HUDEP-2 (cell line): ENCODE results near the gene POFUT1.

ENCODE experiments used
- DNase-seq, 76 experiments: peaks; one replicate each; lab custom pipeline; 2025; ENCODE audit not compliant: unreplicated experiment in 76 of 76; lab: John Stamatoyannopoulos, UW

Gene POFUT1

DNA sequence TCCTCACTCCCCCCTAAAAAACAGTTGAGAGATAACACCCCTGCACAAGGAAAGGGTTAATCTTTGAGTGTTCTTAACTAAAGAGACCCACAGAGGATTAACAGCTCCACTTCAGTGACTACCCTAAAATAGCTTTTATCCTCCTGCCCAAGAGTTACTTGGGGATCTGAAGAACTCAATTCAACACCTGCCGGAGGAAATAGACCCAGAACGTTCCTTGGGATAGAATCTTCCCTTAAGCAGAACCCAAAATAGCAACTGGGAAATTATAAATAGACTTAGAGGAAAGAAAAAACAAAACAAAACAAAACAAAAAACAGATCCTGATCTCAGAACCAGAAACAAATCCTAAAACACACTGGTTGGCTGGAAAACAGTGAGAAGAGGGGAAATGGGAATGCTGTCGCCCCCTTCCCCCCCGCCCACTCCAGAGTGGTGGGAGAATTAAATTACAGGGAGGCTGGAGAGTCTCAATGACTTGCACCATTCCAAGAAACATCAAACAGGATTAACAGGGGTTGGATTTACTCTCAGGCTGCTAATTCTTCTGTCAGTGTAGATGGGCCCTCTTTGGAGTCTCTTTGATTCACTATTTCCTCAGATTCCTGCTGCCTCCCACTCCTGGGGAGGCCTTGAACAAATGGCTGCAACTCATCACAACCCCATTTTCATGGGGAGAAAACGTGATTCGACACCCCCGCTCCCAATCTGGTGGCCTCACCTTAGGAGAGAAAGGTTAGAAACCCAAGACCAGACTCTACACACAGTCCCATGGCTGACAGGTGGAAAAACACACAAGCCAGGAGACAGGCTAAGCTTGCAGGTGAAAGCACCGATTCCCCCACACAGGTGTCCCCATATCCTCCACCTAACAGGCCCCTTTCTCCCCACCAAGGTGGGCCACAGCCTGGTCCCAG, 1.6 kb upstream of the POFUT1 start:
- peak in 1 of 76 experiments; percentile 10 for DNase-seq

DNA sequence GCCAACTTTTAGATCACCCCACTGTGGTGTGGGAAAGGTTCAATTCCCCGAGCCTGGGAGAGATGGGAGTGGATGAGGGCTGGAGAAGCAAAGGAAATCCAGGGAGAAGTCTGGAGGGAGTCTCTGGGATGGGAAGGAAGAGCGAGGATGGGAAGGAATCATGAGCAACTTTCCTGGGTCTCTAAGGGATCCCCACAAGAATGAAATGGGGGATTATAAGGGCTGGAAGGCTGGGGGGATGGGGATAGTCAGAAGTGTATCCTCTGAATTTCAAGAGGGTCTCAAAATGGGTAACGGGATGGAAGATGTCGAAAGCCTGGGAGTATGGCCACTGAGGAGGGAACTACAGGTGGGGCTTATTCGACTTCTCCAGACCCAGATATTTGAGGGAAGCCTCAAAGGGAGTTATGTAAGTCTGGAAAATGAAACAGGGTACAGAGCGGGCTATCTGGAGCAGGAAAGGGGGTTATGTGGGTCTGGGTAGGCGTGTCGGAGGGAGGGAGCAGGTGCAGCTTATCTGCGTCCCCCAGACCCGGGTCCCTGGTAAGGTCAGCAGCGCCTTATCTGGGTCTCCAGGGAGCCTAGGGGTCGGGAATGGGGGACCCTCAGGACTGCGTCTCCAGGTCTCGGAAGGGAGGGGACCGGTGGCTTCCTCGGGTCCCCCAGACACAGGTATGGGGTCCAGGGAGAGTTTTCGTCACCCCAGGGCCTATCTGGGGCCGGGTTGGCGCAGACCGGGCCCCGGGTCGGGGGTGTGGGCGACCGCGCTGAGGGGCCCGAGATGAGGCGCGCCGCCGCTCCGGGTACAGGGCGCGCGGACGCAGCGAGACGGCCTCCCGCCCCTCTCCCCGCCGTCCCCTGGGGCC, 687 bp upstream of the POFUT1 start:
- peak in 36 of 76 experiments; percentile 3 to 63 (median 26) for DNase-seq

DNA sequence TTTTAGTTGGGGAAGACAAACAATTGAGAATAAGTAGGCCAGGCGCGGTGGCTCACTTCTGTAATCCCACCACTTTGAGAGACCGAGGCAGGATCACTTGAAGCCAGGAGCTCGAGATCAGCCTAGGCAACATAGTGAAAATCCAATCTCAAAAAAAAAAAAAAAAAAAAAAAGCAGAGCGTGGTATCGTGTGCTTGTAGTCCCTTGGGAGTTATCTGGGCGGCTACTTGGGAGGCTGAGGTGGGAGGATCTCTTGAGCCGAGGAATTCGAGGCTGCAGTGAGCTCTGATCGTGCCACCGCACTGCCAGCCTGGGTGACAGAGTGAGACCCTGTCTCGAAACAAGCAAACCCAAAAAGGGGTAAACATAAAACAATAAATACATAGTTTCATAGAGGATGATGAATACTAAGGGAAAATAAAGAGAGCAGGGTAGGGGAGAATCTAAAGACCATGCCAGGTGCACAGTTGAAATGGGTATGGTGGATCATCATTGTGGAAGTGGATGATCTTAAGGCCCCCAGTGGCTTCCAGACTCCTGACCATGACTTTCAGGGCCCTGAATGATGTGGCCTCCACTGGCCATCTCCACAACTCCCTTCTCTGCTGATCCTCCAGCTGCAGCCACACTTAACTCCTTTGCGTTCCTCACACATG, 947 bp downstream of the POFUT1 start:
- DNase-seq = no peak

DNA sequence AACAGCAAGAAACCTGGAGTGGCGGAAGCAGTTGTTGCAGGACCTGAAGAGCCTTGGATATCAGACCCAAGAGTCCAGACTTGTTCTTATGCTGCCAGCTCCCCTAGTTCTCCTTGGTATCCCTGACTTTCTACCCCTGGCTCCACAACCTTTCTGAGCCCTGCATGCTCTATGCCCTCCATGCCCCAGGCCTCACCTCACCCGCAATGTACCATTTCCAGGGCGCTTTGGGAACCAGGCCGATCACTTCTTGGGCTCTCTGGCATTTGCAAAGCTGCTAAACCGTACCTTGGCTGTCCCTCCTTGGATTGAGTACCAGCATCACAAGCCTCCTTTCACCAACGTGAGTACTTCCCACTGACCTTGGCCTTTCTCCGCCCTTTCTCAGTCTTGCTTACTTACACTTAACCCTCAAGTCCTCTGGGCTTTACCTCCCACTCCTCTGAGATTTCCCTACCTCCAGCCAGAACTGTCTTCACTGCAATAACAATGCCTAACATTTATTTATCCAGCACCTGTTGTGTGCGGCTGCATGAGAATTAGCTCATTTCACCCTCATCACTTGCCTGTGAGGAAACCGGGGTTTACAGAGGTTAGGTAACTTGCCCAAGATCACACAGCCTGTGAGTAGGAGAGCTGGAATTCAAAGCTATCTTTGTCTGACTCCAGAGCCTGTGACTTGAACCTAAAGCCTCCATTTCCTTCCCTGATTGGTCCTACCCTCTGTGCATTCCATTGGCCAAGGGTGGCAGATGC, 2.3 kb downstream of the POFUT1 start:
- DNase-seq = no peak

DNA sequence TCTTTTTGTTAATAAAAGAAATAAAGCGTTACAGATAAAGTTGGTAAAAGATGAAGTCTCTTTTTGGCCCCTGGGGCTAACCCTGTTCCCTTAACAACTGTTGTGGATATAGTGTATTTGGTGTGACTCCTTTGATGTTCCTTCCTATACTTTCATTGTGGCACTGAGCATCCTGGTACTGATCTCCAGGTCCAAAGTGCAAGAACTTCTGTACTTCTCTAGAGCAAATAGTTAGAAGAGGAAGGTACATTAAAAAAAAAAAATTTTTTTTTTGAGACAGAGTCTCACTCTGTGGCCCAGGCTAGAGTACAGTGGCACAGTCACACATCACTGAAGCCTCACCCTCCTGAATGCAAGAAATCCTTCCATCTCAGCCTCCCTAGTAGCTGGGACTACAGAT, 6.2 kb downstream of the POFUT1 start:
- no peak for DNase-seq

DNA sequence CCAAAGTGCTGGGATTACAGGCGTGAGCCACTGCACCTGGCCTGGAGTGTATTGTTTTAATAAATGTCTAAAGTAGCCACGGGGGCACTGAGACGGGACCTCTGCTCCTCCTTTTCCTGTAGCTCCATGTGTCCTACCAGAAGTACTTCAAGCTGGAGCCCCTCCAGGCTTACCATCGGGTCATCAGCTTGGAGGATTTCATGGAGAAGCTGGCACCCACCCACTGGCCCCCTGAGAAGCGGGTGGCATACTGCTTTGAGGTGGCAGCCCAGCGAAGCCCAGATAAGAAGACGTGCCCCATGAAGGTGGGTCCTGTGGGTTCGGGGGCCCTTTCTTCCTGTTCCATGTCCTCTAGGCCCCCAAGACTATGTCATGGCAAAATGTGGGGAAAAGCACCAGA, 7.5 kb downstream of the POFUT1 start:
- no peak for DNase-seq

DNA sequence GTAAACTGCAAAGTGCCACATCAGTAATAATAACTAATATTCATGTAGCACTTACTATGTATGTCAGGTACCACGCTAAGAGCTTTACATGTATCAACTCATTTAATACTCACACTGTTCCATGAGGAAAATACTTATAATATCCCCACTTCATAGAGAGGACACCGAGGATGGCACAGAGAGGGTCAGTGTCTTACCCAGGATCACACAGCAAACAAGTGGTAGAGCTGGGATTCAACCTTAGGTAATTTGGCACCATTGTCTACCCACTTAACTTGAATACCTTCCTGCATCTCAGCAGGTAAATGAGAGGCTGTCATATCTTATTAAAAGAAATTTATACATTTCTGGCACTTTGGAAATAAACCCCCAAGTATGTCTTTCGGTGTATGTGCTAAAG, 8.0 kb downstream of the POFUT1 start:
- DNase-seq = no peak

DNA sequence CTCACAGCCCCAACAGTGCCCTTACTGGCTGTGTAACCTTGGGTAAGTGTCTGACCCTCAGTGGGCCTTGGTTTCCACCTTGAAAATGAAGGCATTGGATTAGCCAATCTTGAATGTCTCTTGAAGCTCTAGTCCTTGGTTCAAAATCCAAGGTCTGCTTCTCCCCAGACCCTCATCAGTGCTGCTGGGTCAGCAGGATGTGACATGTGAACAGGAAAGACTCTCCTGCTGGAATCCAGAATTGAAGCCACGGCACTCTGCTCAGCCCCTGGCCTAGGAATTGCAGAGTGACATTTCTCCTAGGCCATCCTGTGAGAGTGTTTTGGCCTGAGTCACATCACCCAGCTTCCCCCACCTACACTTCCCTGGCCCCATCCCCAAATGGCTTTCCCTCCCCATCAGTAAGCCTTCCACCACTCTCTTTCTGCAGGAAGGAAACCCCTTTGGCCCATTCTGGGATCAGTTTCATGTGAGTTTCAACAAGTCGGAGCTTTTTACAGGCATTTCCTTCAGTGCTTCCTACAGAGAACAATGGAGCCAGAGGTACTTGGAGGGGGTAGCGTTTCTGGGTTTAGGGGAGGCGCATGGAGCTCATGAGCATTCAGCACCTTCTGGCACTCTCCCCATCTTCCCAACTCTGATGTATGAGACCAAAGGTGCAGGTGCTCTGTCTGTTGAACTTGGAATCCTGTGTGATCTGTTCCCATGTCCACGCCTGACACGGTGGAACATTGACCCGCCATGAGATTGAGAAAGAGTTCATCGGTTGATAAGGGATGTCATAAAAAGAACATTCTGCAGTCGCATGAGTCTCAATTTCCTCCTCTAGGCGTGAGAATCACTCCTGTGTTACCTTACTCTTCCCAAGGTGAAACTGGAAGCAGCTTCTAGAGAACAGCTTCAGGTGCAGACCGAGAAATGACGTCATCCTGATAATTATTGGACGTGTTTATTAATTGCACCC, 8.8 kb downstream of the POFUT1 start:
- no peak for DNase-seq

DNA sequence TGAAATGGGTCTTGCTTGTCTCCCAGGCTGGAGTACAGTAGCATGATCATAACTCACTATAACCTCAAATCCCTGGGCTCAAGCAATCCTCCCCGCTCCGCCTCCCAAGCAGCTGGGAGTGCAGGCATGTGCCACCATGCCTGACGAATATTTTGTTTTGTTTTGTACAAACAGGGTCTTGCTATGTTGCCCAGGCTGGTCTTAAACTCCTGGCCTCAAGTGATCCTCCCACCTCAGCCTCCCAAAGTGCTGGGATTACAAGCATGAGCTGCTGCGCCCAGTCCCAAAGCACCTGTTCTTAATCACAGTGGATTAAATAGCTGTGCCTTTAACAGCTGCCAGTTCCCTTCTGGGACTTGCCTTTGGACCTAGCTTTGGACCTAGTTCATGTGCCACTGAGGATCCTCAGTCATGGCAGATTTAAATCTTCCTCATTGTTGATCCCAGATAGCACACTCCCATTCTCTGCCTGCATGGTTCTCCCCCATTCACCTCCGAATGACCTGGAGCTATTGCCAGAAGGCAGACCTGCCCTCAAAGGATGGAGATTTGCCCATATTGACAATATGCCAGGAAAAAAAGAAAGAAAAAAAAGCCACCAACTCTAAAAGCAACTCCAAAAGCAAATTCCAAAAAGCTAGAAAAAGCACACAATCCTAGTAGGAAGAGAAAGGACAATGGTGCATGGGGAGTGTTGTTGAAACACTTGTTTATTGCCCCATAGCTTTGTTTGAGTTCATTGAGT, 10.6 kb downstream of the POFUT1 start:
- no peak for DNase-seq

DNA sequence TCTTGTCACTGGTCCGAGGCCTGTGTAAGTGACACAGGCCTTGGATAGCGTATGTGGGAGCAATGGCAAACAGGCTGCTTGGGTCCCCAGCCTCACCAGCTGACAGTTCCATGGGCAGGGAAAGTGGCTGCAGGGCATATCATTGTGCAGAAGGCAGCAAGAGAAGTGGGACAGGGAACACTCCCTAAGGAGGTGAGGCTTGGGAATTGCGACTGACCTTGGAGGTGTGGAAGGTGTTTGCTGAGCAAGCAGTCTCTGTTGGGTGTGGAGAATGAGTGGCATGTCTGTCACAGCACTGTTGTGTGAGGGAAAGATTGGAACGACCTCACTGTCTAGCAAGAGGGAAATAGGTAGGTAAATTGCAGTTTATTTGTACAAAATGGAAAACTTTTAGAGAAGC, 16.8 kb downstream of the POFUT1 start:
- no peak for DNase-seq

DNA sequence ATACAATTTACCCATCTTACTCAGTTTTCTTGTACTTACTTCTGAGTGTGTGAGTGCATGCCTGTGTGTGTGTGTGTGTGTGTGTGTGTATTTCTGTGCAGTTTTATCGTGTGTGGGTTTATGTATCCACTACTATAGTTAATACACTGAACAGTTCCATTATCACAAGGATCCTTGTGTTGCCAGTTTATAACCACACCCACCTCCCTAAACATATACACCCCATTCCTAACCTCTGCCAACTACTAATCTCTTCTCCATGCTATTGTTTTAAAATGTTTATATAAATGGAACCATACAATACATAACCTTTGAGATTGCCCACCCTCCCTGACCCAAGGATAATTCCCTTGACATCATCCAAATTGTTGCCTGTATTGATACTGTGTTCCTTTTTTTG, 18.7 kb downstream of the POFUT1 start:
- peak in 47 of 76 experiments; percentile 4 to 68 (median 23) for DNase-seq

DNA sequence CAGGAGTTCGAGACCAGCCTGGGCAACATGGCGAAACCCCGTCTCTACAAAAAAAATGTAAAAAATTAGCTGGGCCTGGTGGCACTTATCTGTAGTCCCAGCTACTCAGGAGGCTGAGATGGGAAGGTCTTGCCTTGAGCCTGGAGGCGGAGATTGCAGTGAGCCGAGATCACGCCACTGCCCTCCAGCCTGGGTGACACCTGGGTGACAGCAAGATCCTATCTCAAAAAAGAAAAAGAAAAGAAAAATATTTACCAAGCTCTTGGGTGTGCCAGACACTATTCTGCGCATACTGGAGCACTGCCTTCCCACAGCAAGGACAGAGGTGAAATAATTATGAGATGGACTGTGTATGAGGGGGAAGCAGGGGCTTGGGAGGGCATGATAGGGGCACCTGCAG, 19.6 kb downstream of the POFUT1 start:
- peak in 39 of 76 experiments; percentile 4 to 66 (median 30) for DNase-seq

DNA sequence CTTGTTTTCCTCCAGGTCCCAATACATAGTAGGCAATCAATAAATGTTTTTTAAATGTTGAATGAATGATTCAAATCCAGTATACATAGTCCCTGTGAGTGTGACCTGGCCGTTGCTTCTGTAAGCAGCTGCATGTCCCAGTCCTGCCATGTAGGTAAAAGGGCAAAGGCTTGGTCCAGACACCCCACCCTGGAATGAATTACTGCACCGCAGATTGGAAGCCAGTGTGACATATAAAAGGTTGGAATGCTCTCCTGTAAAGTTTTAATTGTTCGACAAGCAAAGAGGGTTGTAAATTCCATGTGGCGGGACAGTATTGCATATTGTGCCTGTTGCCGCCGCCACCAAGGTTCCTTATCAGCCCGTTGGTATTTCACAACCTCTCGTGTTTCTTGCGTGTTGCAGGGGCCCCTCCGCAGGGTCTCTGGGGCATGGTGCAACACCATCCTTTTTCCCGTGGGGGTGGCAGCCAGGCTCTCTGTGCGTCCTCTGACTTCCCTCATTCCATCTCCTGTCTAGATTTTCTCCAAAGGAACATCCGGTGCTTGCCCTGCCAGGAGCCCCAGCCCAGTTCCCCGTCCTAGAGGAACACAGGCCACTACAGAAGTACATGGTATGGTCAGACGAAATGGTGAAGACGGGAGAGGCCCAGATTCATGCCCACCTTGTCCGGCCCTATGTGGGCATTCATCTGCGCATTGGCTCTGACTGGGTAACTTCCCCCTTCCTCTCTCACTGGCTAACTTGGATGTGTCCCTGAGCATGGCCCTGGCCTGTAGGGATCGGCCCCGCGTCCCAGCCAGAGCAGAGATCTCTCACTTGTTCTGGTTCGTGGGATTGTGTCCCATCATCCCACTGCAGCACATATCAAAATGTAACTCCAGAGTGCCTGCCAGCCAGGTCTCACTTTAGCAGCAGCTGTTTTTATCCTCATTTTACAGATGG, 20.3 kb downstream of the POFUT1 start:
- no peak for DNase-seq

DNA sequence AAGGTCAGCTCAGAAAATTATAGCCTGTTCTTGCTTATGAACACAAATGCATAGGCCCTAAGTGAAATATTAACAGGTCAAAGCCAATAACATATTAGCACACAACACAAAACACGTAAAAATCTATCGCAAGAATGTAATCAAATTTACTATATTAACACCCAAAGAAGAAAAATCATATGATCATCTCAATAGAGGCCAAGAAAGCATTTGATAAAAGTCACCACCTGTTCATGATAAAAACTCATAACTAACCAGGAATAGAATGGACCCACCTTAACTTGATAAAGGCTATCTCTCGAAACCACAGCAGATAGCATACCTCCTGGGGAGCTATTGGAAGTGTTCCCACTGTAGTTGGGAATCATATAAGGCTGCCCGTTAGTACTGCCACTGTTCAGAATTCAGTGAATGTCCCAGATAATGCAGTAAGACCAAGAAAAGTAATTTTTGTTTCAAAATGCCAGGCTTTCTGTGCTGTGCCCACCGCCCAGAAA, 21.6 kb downstream of the POFUT1 start:
- DNase-seq = peak in 3 of 76 experiments; percentile 10 to 31 (median 15)

DNA sequence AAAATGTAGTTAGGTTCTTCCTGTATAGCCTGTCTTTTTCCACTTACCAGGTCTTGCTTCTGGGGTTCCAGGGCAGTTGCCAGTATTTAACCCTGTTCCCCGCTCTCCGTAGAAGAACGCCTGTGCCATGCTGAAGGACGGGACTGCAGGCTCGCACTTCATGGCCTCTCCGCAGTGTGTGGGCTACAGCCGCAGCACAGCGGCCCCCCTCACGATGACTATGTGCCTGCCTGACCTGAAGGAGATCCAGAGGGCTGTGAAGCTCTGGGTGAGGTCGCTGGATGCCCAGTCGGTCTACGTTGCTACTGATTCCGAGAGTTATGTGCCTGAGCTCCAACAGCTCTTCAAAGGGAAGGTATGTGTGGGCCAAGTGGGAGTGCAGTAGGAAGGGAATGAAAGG, 23.0 kb downstream of the POFUT1 start:
- no peak for DNase-seq

DNA sequence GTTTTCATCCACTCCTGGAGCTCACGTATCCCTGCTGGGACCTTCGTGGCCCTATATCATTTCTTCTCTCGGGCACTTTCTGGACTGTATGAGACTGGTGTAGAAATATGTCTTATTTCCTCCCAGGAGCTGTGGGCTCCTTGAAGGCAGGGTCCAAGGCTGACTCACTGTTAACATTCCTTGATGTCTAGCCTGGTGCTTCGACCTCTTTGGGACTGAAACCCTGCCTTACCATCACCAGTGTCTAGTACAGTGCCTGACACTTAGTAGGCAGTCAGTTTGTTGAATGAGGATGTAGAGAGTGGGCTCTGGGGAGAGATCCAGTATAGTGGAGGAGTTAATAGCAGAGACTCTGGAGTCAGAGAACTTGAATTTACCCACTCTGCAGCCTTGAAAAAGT, 23.6 kb downstream of the POFUT1 start:
- no peak for DNase-seq

DNA sequence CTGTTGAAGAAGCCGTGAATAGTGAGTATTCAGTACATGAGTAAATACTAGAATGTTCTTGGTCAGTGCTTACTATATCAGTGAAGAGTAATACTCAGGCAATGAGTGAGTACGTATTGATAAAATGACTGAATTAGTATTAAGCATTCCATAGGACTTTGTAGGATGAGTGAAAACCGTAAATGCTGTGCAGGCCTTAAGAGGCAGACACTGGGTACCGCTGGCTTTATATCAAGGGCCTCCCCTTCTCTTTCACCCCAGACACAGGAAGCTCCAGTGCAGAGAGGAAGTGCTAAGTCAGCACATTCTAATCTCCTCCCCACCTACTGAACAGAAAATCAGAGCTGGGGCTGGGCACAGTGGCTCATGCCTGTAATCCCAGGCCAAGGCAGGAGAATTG, 24.2 kb downstream of the POFUT1 start:
- no peak for DNase-seq
